KOPT-K1 (cell line): ENCODE measurements around the gene DCAF12.

ENCODE experiments used
- H3K27ac ChIP-seq: fragments of 200-600 bp; sonication (generic); 2 replicates; pipeline ENCODE4 v1.5.1; 2016; ENCODE audit warnings: antibody characterized with exemption, mild to moderate bottlenecking, low read depth, low read length; ENCODE audit not compliant: poor library complexity, severe bottlenecking
- H3K36me3 ChIP-seq: fragments of 200-600 bp; sonication (generic); 2 replicates; pipeline ENCODE4 v1.5.1; 2017; ENCODE audit warnings: antibody characterized with exemption, mild to moderate bottlenecking, low read length, moderate library complexity; ENCODE audit not compliant: insufficient read depth
- H3K9me3 ChIP-seq: fragments of 200-600 bp; sonication (generic); 2 replicates; pipeline ENCODE4 v1.5.1; 2017; ENCODE audit warnings: antibody characterized with exemption, low read length, mild to moderate bottlenecking; ENCODE audit not compliant: insufficient read depth, poor library complexity, severe bottlenecking

Gene DCAF12

DNA sequence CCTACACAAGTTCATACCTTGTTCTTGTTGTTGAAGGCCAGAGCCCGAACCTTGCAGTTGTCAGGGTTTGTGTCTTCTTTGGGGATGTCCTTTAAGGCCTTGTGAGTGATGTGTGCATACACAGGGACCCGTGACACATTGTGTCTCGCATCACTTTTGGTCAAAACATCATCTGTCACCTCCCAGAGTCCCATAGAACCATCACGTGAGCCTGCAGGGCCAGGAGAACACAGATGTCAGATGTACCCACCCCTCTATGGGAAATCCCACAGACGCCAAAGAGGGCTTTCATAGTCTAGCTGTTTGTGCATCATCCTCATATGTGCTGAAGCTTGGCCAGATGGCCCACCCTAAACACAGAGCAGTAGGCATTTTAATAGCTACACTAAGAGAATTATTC is 28.2 kb downstream of the DCAF12 start:
- Histone ChIP-seq H3K36me3 (peaks cover 98% of the 10 kb centered on the region), H3K9me3 (no peaks in the 10 kb centered on the region), H3K27ac (no peak overlapping the region)

DNA sequence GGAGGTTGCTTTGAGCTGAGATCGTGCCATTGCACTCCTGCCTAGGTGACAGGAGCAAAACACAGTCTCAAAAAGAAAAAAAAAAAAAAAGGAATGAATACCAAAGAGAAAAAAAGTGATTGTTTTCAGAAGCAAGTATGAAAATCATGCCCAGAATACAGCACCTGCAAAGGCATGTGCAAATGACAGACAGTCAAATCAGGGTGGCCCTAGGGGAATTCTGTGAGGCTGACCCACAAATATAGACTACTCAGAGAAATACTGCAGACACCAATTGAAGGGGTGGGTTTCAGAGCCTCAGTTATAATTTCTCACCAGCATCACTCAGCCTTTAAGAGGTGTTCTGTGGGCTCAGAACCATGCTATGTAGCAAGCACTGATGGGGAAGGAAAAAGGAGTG is 28.6 kb downstream of the DCAF12 start:
- Histone ChIP-seq H3K9me3 (no peaks in the 10 kb centered on the region), H3K27ac (no peak overlapping the region), H3K36me3 (peaks cover 98% of the 10 kb centered on the region)

DNA sequence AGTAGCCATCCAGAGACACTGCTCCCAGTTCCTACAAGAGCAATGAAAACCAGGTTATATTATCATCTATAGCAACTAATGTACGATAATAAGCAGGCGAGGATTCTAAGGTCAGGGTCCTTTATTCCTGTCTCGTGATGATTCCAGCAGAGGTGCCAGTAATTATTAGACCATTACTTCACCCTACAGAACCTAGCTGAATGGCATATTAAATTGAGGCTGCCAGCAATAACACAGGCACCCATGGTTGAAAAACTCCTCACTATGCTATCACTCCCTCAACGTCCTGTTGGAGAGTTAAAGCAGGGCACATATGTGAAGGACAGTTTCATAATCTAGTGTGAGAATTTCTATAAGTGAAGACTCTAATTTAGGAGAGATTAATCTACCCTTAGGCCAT is 29.7 kb downstream of the DCAF12 start:
- H3K9me3 ChIP-seq = no peaks in the 10 kb centered on the region
- no peak overlapping the region for H3K27ac ChIP-seq
- H3K36me3 ChIP-seq = peaks cover 98% of the 10 kb centered on the region

DNA sequence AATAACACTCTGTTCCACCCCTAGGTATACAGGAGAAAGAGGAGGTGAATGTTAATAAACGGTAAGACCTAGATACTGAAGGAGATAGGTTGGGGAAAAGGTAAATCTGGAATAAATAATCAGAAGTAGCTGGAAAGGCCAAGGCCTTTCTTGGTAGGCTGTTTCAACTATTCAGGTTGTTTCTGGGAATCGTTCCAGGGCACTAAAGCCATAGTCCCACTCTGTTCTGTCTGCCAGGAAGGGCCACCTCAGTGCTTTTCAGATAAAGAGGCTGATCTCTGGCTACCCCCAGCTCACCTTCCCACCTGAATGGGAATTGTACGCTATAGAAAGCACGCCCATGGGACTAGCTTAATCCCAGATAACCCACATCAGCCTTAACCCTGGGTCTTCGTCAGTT is 32.9 kb downstream of the DCAF12 start:
- H3K9me3 ChIP-seq = no peaks in the 10 kb centered on the region
- no peak overlapping the region for H3K27ac ChIP-seq
- H3K36me3 ChIP-seq = peaks cover 100% of the 10 kb centered on the region

DNA sequence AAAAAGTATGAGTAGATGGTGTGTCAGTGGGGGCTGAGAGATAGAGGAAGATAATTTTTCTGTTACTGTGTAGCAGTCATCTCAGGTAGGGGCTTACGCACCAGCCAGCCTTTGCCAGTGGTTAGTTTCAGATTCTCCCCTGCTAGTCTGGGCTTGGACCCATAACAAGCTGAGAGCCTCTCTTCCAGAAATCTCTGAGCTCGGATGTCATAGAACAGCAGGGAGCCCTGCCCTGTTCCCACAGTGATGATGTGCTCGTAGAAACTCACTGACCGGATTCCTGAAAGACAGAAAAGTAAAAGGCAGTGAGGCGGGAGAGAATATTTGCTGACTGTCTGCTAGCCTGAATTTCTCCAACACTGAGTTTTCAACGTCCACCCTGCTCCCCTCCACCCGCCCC is 37.2 kb downstream of the DCAF12 start:
- Histone ChIP-seq H3K27ac (no peak overlapping the region), H3K36me3 (peaks cover 91% of the 10 kb centered on the region), H3K9me3 (no peaks in the 10 kb centered on the region)

DNA sequence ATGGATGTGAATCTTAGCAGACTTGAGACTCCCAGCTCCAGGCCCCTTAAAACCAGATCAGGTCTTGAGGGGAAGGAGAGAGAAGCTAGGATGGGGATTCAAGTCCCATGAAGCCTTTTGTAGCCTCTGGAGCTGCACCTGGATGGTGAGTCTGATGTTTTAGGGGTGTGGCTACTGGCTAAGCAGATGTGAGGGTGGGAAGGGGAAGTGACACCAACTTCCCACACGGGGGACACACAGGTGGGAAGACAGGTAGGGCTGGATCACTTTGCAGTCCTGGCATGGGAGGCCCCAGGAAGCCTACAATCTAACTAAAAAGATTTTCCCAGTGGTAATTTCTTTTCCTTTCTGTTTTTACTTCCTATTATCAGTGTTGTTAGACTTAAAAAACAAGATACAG is 39.1 kb downstream of the DCAF12 start:
- peaks cover 75% of the 10 kb centered on the region for H3K36me3 ChIP-seq
- H3K9me3 ChIP-seq = no peaks in the 10 kb centered on the region
- H3K27ac ChIP-seq = no peak overlapping the region

DNA sequence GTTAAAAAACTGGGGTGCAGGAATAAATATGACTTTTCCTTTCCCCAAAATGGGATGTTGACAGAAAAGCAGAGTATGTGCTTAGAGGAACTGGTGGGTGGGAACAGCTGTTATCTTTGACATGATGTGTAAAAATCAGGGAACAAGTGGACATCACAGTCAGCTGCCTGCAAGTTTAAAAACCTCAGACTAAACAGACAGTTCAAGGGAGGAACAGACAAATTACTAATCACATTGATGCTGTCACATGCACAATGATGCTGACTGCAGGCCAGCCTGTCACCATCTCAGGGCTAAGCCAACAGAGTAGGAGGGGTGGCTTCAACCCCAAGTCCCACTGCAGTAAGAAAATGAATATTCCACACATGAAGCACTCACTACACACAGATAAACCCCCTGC is 39.6 kb downstream of the DCAF12 start:
- peaks cover 70% of the 10 kb centered on the region for H3K36me3 ChIP-seq

DNA sequence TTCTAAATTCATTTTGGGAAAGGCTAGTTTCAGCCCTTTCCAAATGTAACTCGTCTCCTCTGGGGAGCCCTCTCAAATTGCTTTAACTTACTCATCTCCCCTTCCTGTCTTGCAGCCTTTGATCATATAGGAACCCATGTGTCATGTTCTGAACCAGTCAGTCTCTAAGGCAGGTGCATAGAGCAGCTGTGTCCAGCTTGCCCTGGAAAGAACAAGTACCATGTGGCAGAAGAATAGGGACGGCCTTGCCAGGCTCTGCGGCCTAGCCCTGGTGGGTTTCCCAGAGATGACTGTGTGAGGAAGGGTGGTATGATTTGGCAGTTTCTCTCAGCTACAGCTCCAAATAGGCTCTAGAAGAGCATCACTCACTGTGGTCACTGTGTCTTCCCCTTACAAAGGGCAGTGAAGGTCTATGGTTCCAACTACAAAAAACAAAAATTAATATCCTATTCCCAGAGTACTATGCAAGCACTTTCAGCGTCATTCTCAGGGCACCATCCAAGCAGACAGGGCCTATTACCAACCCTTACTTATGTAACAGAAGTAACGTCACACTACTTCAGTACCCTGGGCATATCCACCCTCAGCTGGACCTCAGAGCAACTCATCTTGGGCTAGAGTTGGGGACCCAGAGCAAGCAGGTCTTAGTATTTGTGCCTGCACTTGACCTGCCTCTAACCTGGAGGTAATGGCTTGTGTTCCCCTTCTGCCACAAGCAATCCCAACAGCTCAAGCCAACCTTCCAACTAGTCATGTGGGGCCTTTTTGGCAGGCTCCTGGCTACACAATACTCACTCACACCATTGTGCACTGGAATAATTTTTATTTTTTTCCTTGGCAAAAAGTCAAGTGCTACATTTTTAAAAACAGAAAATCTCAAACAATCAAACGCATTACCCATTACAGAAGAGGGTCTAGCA is 40.7 kb downstream of the DCAF12 start:
- Histone ChIP-seq H3K27ac (no peak overlapping the region), H3K9me3 (no peaks in the 10 kb centered on the region), H3K36me3 (peaks cover 59% of the 10 kb centered on the region)

More for the DNA sequence above, 39.6 kb downstream of the DCAF12 start:
- Histone ChIP-seq H3K9me3 (no peaks in the 10 kb centered on the region), H3K27ac (no peak overlapping the region)

DNA sequence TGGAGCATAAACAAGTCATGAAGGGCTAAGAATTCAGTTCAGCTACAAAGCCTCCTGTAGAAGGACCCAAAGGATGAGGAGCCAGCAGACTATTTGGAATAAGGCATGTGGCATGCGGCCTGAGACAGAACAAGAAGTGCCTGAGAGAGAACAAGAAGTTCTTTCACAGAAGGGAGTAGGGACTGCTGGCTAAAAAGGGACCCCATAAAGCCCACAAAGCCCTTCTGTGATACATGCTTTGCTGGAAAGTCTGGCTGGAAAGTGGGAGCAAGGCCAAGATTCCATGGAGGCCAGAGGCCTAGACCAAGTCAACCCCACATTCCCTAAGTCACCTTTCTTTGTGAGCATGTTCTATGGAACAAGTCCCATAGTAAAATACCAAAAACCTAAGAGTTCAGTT is 41.9 kb downstream of the DCAF12 start:
- H3K27ac ChIP-seq = no peak overlapping the region
- H3K9me3 ChIP-seq = no peaks in the 10 kb centered on the region
- peaks cover 47% of the 10 kb centered on the region for H3K36me3 ChIP-seq

DNA sequence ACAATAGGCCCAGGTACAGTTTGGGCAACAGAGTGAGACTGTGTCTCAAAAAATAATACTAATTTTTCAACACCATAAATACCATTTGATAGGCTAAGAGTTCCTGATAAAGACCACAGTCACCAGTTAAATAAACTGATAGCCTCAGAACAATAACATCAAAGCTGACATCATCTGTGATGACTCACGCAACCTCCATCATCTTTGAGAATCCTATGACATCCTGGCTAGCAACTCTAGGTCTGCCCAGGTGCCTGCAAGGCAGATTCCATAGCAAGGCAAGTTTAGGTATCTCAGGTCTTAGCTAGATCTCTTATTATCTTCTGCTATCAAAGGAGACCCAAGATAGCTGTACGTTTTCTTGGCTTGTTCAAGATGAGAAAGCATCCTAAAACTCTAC is 47.3 kb downstream of the DCAF12 start:
- no peaks in the 10 kb centered on the region for H3K9me3 ChIP-seq
- H3K36me3 ChIP-seq = 0 out of 2 replicates have a peak, but pooled peaks cover 3% of the 10 kb centered on the region
- no peak overlapping the region for H3K27ac ChIP-seq

DNA sequence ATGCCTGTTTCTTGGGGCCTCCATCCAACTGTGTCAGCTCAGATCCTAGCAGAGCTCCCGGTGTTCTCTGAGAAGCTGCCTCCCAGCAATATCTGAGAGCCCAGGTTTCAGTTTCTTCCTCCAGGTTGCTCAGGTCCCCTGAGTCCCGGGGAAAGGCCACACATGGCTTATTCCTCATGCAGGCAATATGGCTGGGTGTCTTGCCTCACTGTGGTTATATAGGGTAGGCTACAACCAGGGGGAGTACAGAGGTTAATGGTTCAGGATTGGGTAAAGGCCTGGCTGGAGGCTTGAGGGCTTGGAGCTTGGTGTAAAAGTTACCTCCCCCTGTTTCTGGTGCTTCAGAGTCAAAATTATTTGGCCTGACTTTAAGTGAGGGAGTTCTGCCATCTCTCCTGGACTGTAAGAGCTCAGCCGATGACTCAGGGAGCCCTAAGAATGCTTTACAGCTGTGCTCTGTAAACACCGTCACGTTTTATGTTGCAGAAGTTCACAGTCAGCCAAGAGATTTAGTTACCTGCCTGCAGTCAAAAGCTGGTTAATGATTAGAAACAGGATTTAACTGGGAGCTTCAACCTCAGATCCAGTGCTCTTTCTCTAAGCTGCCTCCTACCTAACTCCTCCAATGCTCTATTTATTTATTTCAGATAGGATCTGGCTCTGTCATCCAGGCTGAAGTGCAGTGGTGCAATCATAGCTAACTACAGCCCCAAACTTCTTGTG is 53.5 kb downstream of the DCAF12 start:
- H3K9me3 ChIP-seq = no peaks in the 10 kb centered on the region
- H3K27ac ChIP-seq = no peak overlapping the region
- H3K36me3 ChIP-seq = no peaks in the 10 kb centered on the region

DNA sequence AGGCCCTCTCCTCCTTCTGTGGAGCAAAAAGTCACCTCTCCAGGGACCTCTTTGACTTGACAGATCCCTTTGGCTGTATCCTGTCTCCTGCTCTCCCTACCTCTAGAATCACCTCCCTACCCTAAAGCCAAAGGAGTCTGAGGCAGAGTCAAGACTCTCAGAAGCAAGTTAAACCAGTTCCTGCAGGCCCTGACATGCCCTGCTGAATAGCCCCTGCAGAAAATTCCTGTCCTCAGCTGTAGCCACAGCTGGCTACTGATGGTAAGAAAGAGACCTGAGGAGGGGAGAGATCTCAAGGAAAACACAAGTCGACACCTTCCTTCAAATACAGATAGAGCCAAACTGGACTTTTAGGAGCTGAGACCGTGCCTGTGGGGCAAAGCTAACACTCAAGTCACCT is 54.1 kb downstream of the DCAF12 start:
- Histone ChIP-seq H3K27ac (no peak overlapping the region), H3K9me3 (no peaks in the 10 kb centered on the region), H3K36me3 (no peaks in the 10 kb centered on the region)

DNA sequence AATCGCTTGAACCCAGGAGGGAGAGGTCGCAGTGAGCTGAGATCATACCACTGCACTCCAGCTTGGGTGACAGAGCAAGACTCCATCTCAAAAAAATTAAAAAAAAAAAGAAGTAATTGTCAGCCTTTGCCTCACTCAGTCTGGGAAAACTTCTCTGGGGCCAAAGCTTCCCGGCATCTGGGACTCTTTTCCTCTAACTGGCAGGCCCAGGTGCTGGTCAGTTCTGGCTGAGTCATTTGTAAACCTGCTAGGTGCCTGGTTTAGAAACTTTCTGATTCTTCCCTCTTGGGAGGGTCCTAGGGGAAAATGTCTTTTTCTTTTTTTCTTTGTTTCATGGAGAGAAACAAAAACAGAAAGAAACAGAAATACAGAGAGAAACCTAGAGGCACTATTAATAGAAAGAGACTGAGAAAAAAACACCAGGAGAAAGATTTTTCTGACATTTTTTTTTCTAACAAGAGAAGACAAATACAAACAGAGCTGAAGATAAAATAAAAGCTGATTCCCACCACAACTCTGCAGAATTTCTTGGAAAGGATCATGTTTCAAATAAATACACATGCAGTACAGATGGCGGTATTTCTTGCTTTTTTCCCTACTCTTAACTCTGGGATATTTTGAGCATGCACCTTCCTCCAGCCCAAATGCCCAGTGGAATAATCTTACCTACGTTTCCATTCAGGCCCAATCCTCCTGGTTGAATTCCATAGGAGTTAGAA is 55.7 kb downstream of the DCAF12 start:
- no peaks in the 10 kb centered on the region for H3K36me3 ChIP-seq
- H3K27ac ChIP-seq = no peak overlapping the region
- no peaks in the 10 kb centered on the region for H3K9me3 ChIP-seq

DNA sequence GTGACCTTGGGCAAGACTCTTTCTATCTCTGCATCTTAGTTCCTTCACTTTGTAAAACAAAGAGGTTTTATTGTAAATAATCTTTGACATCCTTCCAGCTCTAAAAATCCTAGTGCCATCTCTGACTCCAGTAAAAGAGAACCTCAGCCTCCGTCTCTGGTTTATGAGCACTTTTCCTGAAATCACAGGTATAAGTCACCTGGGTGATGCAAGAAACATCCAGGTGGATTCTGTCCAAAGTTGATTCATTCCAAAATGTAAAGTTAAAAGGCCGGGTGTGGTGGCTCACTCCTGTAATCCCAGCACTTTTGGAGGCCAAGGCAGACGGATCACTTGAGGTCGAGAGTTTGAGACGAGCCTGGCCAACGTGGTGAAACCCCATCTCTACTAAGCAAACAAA is 56.7 kb downstream of the DCAF12 start:
- Histone ChIP-seq H3K9me3 (no peaks in the 10 kb centered on the region), H3K27ac (no peak overlapping the region), H3K36me3 (no peaks in the 10 kb centered on the region)

DNA sequence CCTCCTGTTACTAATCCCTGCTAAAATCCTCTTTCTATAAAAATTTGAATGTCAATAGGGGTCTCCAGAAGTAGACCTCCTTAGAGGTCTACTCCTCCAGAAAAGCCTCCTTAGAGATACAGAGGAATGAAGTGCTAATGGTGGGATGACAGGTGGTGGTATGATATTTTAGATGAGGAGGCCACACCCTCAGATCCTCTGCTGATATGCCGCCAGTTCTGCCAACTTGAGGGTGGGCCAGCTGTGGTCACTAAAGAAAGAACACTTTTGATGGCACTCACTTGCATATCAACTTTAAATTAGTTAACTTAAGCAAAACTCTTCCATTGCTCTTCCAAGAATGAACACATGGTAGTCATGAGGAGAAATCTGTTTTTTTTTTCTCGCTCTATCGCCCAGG is 61.0 kb downstream of the DCAF12 start:
- Histone ChIP-seq H3K27ac (no peak overlapping the region), H3K9me3 (no peaks in the 10 kb centered on the region), H3K36me3 (no peaks in the 10 kb centered on the region)
